Spleen (tissue), 11 donors: ENCODE results near the gene MYL6B. TPM values are rescaled to one million over a fixed set of nuclear protein-coding genes. Genes with fewer than 3 reads are reported as not detected.

ENCODE experiments used
- DNase-seq: peaks from one replicate; pipeline ENCODE4 v3.0.0-alpha.2; 2020
- H3K27ac ChIP-seq, 8 donors: fragments of 200-600 bp; sonication (generic) in 7 of 8; 1 replicate in 4 of 8; 2 replicates in 4 of 8; pipeline versions ENCODE4 v1.5.0 to v1.8.0; 2016 to 2021; ENCODE audit warnings: inconsistent platforms in 4 of 8, mild to moderate bottlenecking in 4 of 8, moderate library complexity in 1 of 8
- H3K27me3 ChIP-seq, 7 donors: fragments of 200-600 bp; sonication (generic) in 6 of 7; replicated peaks in 1 of 7; 1 replicate in 4 of 7; 2 replicates in 3 of 7; pipeline versions ENCODE4 v1.5.0 to v1.8.0; 2016 to 2021; ENCODE audit warnings: inconsistent platforms in 3 of 7, mild to moderate bottlenecking in 1 of 7
- H3K36me3 ChIP-seq, 6 donors: fragments of 200-600 bp; sonication (generic) in 5 of 6; 1 replicate in 4 of 6; 2 replicates in 2 of 6; pipeline versions ENCODE4 v1.5.0 to v1.8.0; 2016 to 2021; ENCODE audit warnings: inconsistent platforms in 2 of 6
- H3K4me1 ChIP-seq, 6 donors: fragments of 200-600 bp; sonication (generic) in 5 of 6; 1 replicate in 3 of 6; 2 replicates in 3 of 6; pipeline versions ENCODE4 v1.5.0 to v1.8.0; 2016 to 2021; ENCODE audit warnings: inconsistent platforms in 3 of 6
- H3K4me3 ChIP-seq, 8 donors: fragments of 200-600 bp; sonication (generic) in 7 of 8; 1 replicate in 4 of 8; 2 replicates in 4 of 8; pipeline versions ENCODE4 v1.5.0 to v1.8.0; 2016 to 2021; ENCODE audit warnings: inconsistent platforms in 4 of 8, mild to moderate bottlenecking in 4 of 8, moderate library complexity in 2 of 8
- H3K9me3 ChIP-seq, 8 donors: fragments of 200-600 bp; sonication (generic) in 7 of 8; 1 replicate in 4 of 8; 2 replicates in 4 of 8; pipeline versions ENCODE4 v1.5.0 to v1.8.0; 2016 to 2021; ENCODE audit warnings: inconsistent platforms in 4 of 8
- POLR2A ChIP-seq, 3 donors: fragments of 450-650 bp; IDR thresholded peaks; one replicate each; pipeline ENCODE4 v1.5.1; 2017; ENCODE audit warnings: antibody characterized with exemption in 3 of 3, mild to moderate bottlenecking in 1 of 3
- POLR2AphosphoS5 ChIP-seq, 3 donors: sonication (generic); formaldehyde crosslinking; IDR thresholded peaks; one replicate each; pipeline ENCODE4 v1.5.1; 2017; ENCODE audit warnings: antibody characterized with exemption in 3 of 3
- WGBS, 5 donors: extraction: QIAGEN DNeasy Blood & Tissue Kit in 3 of 5; methylation state at CpG; one replicate each; pipeline versions ENCODE4 v1.1.5 to v1.1.7; 2013 to 2018; 5-methylcytosine and 5-hydroxymethylcytosine counted together
- intact Hi-C: fragments of 100-400 bp; cut with DNase I; formaldehyde crosslinking; loops from one replicate; pipeline ENCODE4 v1.15.0; 2023; ENCODE audit warnings: low total_unique reads
- polyA plus RNA-seq, 3 donors: library from polyadenylated mRNA; stranded (reverse); fragments of 200-250 nt; gene quantifications; one replicate each; pipeline ENCODE4 v1.2.1, GENCODE V29; 2013
- total RNA-seq, 7 donors: library from RNA; depleted of rRNA in 3 of 7; stranded (reverse); fragments of >200 nt in 3 of 7; fragmentation: NEBNext Ultra II Directional in 4 of 7; extraction: Animal tissue kit (Norgen Biotek cat#: 25700) in 4 of 7; gene quantifications; one replicate each; pipeline versions ENCODE4 v1.1.0 to v1.2.1, GENCODE V29; 2016 to 2021
- TF ChIP-seq, protein P1 (sequence below), 11 experiments: fragments of 200-600 bp in 7 of 11; fragments of 450-650 bp in 4 of 11; sonication (generic) in 4 of 11; IDR thresholded peaks in 8 of 11; conservative IDR thresholded peaks in 3 of 11; 1 replicate in 7 of 11; 2 replicates in 4 of 11; pipeline versions ENCODE4 v1.4.0 to v1.8.0; 2016 to 2021; ENCODE audit warnings: antibody characterized with exemption in 11 of 11, inconsistent platforms in 4 of 11, mild to moderate bottlenecking in 1 of 11
- donor health status: healthy with polysubstance abuse.
- donor health status: DM: no; HTN: no; CAD: no; lungs with moderate emphysema.
- donor health status: DM: no; HTN: no; CAD: no.
- donor health status: Bipolar disorder and iron deficiency.
- donor health status: healthy.
- donor health status: DM: no; HTN: no; CAD: no.
- donor health status: DM: yes; HTN: yes; CAD: no.

MYL6B gene
- total and polyA plus RNA-seq, 10 donors: 17.1 to 101 (median 40.4) TPM

DNA sequence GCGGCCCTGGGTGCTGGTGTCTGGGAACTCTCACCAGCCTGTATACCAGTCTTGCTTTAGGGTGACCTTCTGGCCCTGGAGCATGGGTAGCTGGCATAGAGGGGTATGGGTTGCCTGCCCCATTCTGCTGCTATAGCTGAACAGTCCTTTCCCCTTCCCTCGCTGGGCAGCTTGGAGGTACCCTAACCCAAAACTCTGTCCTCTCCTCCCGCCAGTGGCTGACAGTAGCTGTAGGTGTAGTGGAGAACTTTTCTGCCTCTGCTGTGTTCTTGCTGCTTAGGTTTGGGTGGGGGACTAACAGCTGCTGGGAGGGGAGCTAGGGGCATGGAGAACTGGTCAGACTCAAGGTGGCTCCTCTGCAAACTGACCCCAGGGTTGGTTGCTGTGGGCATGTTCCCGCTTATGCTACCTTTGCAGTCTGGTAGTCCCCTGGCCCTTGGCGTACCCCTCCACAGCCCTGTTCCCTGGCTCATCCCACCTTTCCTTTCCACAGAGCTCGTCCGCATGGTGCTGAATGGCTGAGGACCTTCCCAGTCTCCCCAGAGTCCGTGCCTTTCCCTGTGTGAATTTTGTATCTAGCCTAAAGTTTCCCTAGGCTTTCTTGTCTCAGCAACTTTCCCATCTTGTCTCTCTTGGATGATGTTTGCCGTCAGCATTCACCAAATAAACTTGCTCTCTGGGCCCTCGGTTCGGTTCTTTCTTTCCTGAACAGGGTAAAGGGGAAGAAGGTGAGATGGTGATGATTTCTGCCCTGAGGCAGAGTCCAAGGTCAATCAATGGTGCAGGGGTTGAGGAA is 8.7 kb downstream of the MYL6B start:
- peaks cover 0 to 68% (median 65%) of the 10 kb centered on the region in 6 donors for H3K36me3 ChIP-seq
- DNase-seq: no peak
- WGBS, 5 donors: 68 to 81% (median 79%) methylated on average over 11 of the region's 11 CpGs
- intact Hi-C loops: no loop called here
- peak overlapping the region; percentile 70 to 99 (median 95) for H3K27ac ChIP-seq
- H3K4me1 ChIP-seq: peaks cover 22 to 65% (median 52%) of the 10 kb centered on the region in 6 donors
- no peaks in the 10 kb centered on the region for H3K27me3 ChIP-seq
- peak overlapping the region; percentile 66 to 88 (median 71) for H3K4me3 ChIP-seq
- TF ChIP-seq POLR2AphosphoS5 (IDR thresholded peaks at IDR 0.05) (peak; percentile 10 to 41 (median 36)), POLR2A (IDR thresholded peaks at IDR 0.05) (no peak)
- no peaks in the 10 kb centered on the region for H3K9me3 ChIP-seq

DNA sequence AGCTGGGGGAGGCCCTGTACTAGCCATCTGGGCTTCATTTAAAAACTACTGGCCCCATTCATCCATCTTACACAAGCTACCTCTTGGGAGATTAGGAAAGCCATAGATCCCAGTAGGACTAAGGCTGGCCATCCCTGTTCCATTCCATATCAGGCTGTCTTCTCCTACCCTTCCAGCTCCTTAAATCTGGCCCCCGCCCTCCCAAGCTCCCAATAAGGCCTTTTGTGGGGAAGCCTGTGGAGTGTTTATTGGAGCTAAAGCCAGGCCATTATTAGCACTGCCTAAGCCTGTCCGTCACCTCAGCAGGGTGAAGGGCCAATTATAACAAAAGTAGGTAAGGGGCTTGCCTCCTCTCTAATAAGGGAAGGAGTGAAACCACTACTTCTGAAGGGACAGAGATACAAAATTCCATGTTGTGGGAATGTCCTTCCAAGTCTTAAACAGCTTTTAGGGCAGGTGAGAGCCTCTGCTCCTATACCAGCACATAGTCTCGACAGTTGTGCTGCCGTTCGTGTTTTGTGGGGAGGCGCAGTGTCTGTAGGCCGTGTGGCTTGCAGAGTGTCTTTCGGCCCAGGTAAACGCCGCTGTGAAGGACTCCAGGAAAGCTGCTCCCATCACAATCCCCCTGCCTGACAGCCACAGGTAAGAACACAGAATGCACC is 9.4 kb downstream of the MYL6B start:
- TF ChIP-seq, protein P1, sequence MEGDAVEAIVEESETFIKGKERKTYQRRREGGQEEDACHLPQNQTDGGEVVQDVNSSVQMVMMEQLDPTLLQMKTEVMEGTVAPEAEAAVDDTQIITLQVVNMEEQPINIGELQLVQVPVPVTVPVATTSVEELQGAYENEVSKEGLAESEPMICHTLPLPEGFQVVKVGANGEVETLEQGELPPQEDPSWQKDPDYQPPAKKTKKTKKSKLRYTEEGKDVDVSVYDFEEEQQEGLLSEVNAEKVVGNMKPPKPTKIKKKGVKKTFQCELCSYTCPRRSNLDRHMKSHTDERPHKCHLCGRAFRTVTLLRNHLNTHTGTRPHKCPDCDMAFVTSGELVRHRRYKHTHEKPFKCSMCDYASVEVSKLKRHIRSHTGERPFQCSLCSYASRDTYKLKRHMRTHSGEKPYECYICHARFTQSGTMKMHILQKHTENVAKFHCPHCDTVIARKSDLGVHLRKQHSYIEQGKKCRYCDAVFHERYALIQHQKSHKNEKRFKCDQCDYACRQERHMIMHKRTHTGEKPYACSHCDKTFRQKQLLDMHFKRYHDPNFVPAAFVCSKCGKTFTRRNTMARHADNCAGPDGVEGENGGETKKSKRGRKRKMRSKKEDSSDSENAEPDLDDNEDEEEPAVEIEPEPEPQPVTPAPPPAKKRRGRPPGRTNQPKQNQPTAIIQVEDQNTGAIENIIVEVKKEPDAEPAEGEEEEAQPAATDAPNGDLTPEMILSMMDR (IDR thresholded peaks at IDR 0.05 in 8 of 11, conservative IDR thresholded peaks at IDR 0.05 in 3 of 11): no peak
- TF ChIP-seq POLR2AphosphoS5 (IDR thresholded peaks at IDR 0.05) (no peak), POLR2A (IDR thresholded peaks at IDR 0.05) (no peak)
- H3K27ac ChIP-seq: peak overlapping the region in 4 of 8 donors; percentile 95 to 99 (median 98)
- no peaks in the 10 kb centered on the region for H3K27me3 ChIP-seq
- H3K4me3 ChIP-seq: peak overlapping the region in 2 of 8 donors; percentile 68 to 88
- H3K4me1 ChIP-seq: peaks cover 20 to 59% (median 49%) of the 10 kb centered on the region in 6 donors
- 76 to 90% (median 84%) methylated on average over 10 of the region's 10 CpGs for WGBS, 5 donors
- no peak for DNase-seq
- peaks cover 0 to 75% (median 72%) of the 10 kb centered on the region in 6 donors for H3K36me3 ChIP-seq
- intact Hi-C loops: no loop called here
- no peaks in the 10 kb centered on the region for H3K9me3 ChIP-seq

DNA sequence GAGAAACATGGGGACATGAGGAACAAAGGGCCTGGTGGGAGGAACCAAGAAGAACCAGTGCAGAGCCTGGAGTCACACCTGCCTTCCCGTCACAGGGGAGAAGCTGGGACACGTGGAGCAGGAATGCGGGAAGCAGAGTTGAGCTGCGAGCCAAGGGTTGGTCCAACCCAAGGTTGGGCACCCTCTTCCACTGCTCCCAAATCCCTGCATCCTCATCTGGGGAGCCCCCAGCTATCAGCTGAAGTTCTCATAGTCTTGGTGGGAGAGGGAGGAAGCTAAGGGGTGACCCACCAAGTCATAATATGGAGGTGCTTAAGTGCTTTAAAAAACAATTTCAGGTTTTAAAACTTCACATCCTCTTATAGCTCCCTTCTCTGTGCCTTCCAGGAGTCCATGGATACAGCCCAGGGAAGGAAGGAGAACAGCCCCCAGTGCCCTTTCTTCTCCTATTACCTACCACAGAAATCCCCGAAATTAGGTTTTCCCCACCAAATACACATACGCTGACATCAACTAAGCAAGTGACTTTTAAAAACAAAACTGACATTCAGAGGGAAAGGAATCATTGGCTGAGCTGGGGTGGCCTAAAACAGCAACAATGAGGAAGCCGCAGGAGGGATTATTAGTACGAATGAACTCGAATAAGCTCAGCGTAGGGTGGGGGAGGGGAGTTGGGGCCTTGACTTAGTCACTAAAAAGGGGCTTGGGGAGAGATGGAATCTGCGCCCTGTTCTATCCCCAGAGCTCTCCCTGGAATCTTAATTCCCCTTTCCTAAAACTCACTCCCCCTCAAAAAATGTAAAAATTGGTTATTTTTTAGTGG is 10.3 kb downstream of the MYL6B start:
- TF ChIP-seq POLR2A (IDR thresholded peaks at IDR 0.05) (no peak), POLR2AphosphoS5 (IDR thresholded peaks at IDR 0.05) (peak; percentile 44 to 67 (median 57))
- TF ChIP-seq, protein P1 (IDR thresholded peaks at IDR 0.05 in 8 of 11, conservative IDR thresholded peaks at IDR 0.05 in 3 of 11): no peak
- peaks cover 19 to 50% (median 40%) of the 10 kb centered on the region in 6 donors for H3K4me1 ChIP-seq
- 63 to 82% (median 77%) methylated on average over 11 of the region's 11 CpGs for WGBS, 5 donors
- peak overlapping the region in 3 of 8 donors; percentile 36 to 99 (median 95) for H3K27ac ChIP-seq
- DNase-seq: no peak
- H3K4me3 ChIP-seq: no peak overlapping the region
- no peaks in the 10 kb centered on the region for H3K27me3 ChIP-seq
- H3K36me3 ChIP-seq: peaks cover 0 to 84% (median 80%) of the 10 kb centered on the region in 6 donors
- intact Hi-C loops: no loop called here
- no peaks in the 10 kb centered on the region for H3K9me3 ChIP-seq

DNA sequence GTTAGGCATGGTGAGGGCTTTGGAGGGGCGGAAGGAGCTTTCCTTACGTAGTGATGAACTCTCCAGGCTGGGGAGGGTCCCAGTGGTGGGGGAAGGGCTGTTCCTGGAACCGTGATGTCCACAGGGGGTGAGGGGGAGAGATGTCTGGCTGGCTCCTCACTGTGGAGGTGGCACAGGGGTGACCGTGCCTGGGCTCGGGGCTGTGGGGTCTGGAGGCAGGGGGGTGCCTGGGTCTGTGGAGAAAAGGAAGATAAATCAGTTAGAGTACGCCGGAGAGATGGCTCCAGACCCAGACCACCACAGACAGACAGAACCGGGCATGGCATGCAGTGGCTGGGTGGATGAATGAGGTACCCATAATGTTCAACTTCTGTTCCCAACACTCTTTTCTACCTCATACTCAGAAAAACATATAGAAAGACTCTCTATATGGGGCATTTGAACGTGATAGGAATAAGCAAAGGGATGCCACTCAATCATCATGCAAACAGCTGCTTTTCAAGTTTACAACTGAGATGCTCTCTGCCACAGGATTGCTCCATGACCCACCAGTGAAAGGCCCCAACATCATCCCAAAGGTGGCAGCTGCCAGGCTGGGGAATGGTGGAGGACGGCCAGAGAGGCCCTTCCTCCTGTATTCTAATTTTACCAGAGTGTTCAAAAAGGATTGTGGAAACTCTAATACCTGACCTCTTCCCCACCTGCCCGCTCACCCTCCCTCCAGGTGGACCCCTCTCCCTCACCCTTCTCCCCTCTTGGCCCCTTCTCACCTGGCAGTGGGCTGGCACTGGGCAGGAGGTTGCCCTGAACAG is 11.4 kb downstream of the MYL6B start:
- DNase-seq: no peak

More for the DNA sequence above, 11.4 kb downstream of the MYL6B start:
- intact Hi-C loops: no loop called here
- Histone ChIP-seq H3K27ac (peak overlapping the region in 3 of 8 donors; percentile 30 to 99 (median 48)), H3K27me3 (no peaks in the 10 kb centered on the region), H3K4me3 (no peak overlapping the region), H3K4me1 (peaks cover 19 to 48% (median 39%) of the 10 kb centered on the region in 6 donors), H3K9me3 (no peaks in the 10 kb centered on the region), H3K36me3 (peaks cover 0 to 94% (median 89%) of the 10 kb centered on the region in 6 donors)
- TF ChIP-seq, protein P1 (IDR thresholded peaks at IDR 0.05 in 8 of 11, conservative IDR thresholded peaks at IDR 0.05 in 3 of 11): peak in 1 of 11 experiments; percentile 8
- TF ChIP-seq POLR2AphosphoS5 (IDR thresholded peaks at IDR 0.05): peak; percentile 33 to 46 (median 39)
- no peak for TF ChIP-seq POLR2A (IDR thresholded peaks at IDR 0.05)
- WGBS, 5 donors: 76 to 83% (median 83%) methylated on average over 11 of the region's 11 CpGs
